ENCODE results near the gene SLC39A11.

GRCh38 chr17:73089322-73090317, 2.9 kb downstream of the SLC39A11 start:
- TF ChIP-seq CTCF (IDR thresholded peaks at IDR 0.05): no peak
- TF ChIP-seq POLR2AphosphoS5 (IDR thresholded peaks at IDR 0.05): no peak
- no peak for TF ChIP-seq POLR2A (IDR thresholded peaks at IDR 0.05)
- TF ChIP-seq EP300 (IDR thresholded peaks at IDR 0.05): no peak
